Measurements from ENCODE around the gene LIPJ.

Gene LIPJ

GRCh38 chr10:88598055-88598454, 11.5 kb downstream of the LIPJ start:
- no peak for DNase-seq (ENCODE audit: low spot score)

GRCh38 chr10:88608052-88608732, 21.6 kb downstream of the LIPJ start:
- no peak for DNase-seq (ENCODE audit: low spot score)

- DNase-seq (ENCODE audit: low spot score), result no peak
These were observed 22.2 kb downstream of the LIPJ start for GRCh38 chr10:88608780-88609179.

- no peak for DNase-seq (ENCODE audit: low spot score)
These were observed 29.9 kb downstream of the LIPJ start for GRCh38 chr10:88616250-88616977.

GRCh38 chr10:88617772-88618300, 31.3 kb downstream of the LIPJ start:
- no peak for DNase-seq (ENCODE audit: low spot score)

- DNase-seq (ENCODE audit: low spot score), result no peak
These were observed 31.9 kb downstream of the LIPJ start for GRCh38 chr10:88618496-88618895.

GRCh38 chr10:88620441-88620840, 33.9 kb downstream of the LIPJ start:
- no peak for DNase-seq (ENCODE audit: low spot score)

- no peak for DNase-seq (ENCODE audit: low spot score)
These were observed 37.3 kb downstream of the LIPJ start for GRCh38 chr10:88623835-88624234.

GRCh38 chr10:88624840-88625239, 38.3 kb downstream of the LIPJ start:
- no peak for DNase-seq (ENCODE audit: low spot score)

GRCh38 chr10:88640186-88640585, 53.6 kb downstream of the LIPJ start:
- DNase-seq (ENCODE audit: low spot score), result no peak

- no peak for DNase-seq (ENCODE audit: low spot score)
These were observed 55.6 kb downstream of the LIPJ start for GRCh38 chr10:88642209-88642608.

- peak; percentile 49 for DNase-seq (ENCODE audit: low spot score)
These were observed 56.4 kb downstream of the LIPJ start for GRCh38 chr10:88642963-88643362.

- DNase-seq (ENCODE audit: low spot score), result no peak
These were observed 60.6 kb downstream of the LIPJ start for GRCh38 chr10:88647061-88647615.

- DNase-seq (ENCODE audit: low spot score), result peak; percentile 78
These were observed 64.6 kb downstream of the LIPJ start for GRCh38 chr10:88651101-88651551.

GRCh38 chr10:88652616-88653015, 66.1 kb downstream of the LIPJ start:
- peak; percentile 15 for DNase-seq (ENCODE audit: low spot score)
